HG03521 (cell line): ENCODE results near the gene CERK.
"Not testable (repeated sequence)": the region's sequence is repeated elsewhere in the genome, so short reads cannot be mapped to it uniquely, and the experiment has no call there.

ENCODE experiments used
- ATAC-seq: cut with Tn5 transposase; IDR thresholded peaks from one replicate; pipeline ENCODE4 v1.9.1; 2021; ENCODE audit warnings: mild to moderate bottlenecking, moderate library complexity; ENCODE audit not compliant: unreplicated experiment

Gene CERK

GRCh38 chr22:46734213-46734722, 3.8 kb downstream of the CERK start:
- not testable (repeated sequence) for ATAC-seq

GRCh38 chr22:46732513-46732912, 5.5 kb downstream of the CERK start:
- ATAC-seq, result no peak

- no peak for ATAC-seq
Observed at GRCh38 chr22:46732041-46732379, 6.0 kb downstream of the CERK start.

- no peak for ATAC-seq
Observed at GRCh38 chr22:46731246-46732040, 6.6 kb downstream of the CERK start.

- no peak for ATAC-seq
Observed at GRCh38 chr22:46730568-46731245, 7.3 kb downstream of the CERK start.

GRCh38 chr22:46728470-46728869, 9.6 kb downstream of the CERK start:
- no peak for ATAC-seq

- no peak for ATAC-seq
Observed at GRCh38 chr22:46727813-46728364, 10.2 kb downstream of the CERK start.

- ATAC-seq, result no peak
Observed at GRCh38 chr22:46726986-46727317, 11.1 kb downstream of the CERK start.

- no peak for ATAC-seq
Observed at GRCh38 chr22:46726066-46726985, 11.7 kb downstream of the CERK start.

- no peak for ATAC-seq
Observed at GRCh38 chr22:46725096-46725495, 13.0 kb downstream of the CERK start.

GRCh38 chr22:46723882-46724281, 14.2 kb downstream of the CERK start:
- ATAC-seq, result no peak

GRCh38 chr22:46721501-46722085, 16.5 kb downstream of the CERK start:
- ATAC-seq, result no peak

GRCh38 chr22:46719921-46720320, 18.1 kb downstream of the CERK start:
- ATAC-seq, result no peak

- ATAC-seq, result no peak
Observed at GRCh38 chr22:46714550-46714949, 23.5 kb downstream of the CERK start.

- ATAC-seq, result no peak
Observed at GRCh38 chr22:46712288-46712687, 25.8 kb downstream of the CERK start.

- no peak for ATAC-seq
Observed at GRCh38 chr22:46710806-46711205, 27.2 kb downstream of the CERK start.

GRCh38 chr22:46708766-46709330, 29.2 kb downstream of the CERK start:
- no peak for ATAC-seq

- ATAC-seq, result no peak
Observed at GRCh38 chr22:46707827-46708570, 30.1 kb downstream of the CERK start.

GRCh38 chr22:46707305-46707704, 30.7 kb downstream of the CERK start:
- no peak for ATAC-seq

- no peak for ATAC-seq
Observed at GRCh38 chr22:46706060-46706459, 32.0 kb downstream of the CERK start.
